Cardiac muscle cell (in vitro differentiated cells and primary cell): ENCODE data around the gene RARRES2. TPM values are rescaled to one million over a fixed set of nuclear protein-coding genes. Genes with fewer than 3 reads are reported as not detected.

Experiments
- DNase-seq, 2 donors: peaks; one replicate each; pipeline versions ENCODE4 v3.0.0 to v3.0.0-alpha.2; 2010 to 2017; ENCODE audit warnings: low read depth in 1 of 2, low spot score in 1 of 2
- H3K27ac ChIP-seq: fragments of 200-600 bp; sonication (generic); 2 replicates; pipeline ENCODE4 v1.5.1; 2016
- H3K27me3 ChIP-seq: fragments of 200-600 bp; sonication (generic); 2 replicates; pipeline ENCODE4 v1.6.0; 2016; ENCODE audit warnings: control low read depth
- H3K36me3 ChIP-seq: fragments of 200-600 bp; sonication (generic); 2 replicates; pipeline ENCODE4 v1.5.1; 2016; ENCODE audit warnings: control low read depth
- H3K4me1 ChIP-seq: fragments of 200-600 bp; sonication (generic); 2 replicates; pipeline ENCODE4 v1.8.1; 2017; ENCODE audit warnings: low read depth, mild to moderate bottlenecking, mixed run types
- H3K4me3 ChIP-seq: fragments of 200-600 bp; sonication (generic); 2 replicates; pipeline ENCODE4 v1.5.1; 2016; ENCODE audit warnings: mild to moderate bottlenecking
- H3K9me3 ChIP-seq: fragments of 200-600 bp; sonication (generic); 2 replicates; pipeline ENCODE4 v1.5.1; 2017; ENCODE audit warnings: low read depth, mild to moderate bottlenecking, control low read depth
- polyA plus RNA-seq: library from polyadenylated mRNA; unstranded; fragments of >200 nt; fragmentation: Nextera tagmentation; extraction: Ambion mirVana; gene quantifications from 2 replicates; pipeline ENCODE4 v1.2.1, GENCODE V29; 2016
- total RNA-seq: library from RNA; depleted of rRNA; stranded (reverse); fragments of >200 nt; gene quantifications from 2 replicates; pipeline ENCODE4 v1.2.3, GENCODE V29; 2016
- TF ChIP-seq, protein P1 (sequence below): IDR thresholded peaks from 2 replicates; pipeline ENCODE4 v1.5.1; 2012; ENCODE audit warnings: low read depth, mild to moderate bottlenecking, low read length

Gene RARRES2
- total and polyA plus RNA-seq, 2 experiments from 2014 or later: 5.5 to 8.3 TPM

GRCh38 chr7:150343225-150343624, 1.8 kb upstream of the RARRES2 start:
- DNase-seq: no peak
- Histone ChIP-seq H3K9me3 (no peaks in the 10 kb centered on the region), H3K4me1 (peaks cover 4% of the 10 kb centered on the region), H3K27ac (no peak overlapping the region), H3K4me3 (no peak overlapping the region), H3K27me3 (peaks cover 42% of the 10 kb centered on the region), H3K36me3 (no peaks in the 10 kb centered on the region)
- TF ChIP-seq, protein P1, sequence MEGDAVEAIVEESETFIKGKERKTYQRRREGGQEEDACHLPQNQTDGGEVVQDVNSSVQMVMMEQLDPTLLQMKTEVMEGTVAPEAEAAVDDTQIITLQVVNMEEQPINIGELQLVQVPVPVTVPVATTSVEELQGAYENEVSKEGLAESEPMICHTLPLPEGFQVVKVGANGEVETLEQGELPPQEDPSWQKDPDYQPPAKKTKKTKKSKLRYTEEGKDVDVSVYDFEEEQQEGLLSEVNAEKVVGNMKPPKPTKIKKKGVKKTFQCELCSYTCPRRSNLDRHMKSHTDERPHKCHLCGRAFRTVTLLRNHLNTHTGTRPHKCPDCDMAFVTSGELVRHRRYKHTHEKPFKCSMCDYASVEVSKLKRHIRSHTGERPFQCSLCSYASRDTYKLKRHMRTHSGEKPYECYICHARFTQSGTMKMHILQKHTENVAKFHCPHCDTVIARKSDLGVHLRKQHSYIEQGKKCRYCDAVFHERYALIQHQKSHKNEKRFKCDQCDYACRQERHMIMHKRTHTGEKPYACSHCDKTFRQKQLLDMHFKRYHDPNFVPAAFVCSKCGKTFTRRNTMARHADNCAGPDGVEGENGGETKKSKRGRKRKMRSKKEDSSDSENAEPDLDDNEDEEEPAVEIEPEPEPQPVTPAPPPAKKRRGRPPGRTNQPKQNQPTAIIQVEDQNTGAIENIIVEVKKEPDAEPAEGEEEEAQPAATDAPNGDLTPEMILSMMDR: no peak

DNA sequence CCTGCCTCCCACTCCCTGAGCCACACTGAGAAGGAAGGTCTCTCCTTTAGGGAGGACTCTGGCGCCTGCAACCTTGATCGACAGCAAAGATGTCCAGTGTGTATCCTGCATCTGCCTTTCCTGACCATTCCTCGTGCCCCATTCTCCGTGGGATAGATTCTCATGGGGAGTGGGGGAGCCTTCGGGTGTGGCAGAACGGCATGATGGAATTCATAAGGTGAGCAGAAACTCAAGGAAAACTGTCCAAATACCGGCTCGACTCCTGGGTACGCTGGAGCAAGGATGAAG, 636 bp upstream of the RARRES2 start:
- TF ChIP-seq, protein P1: no peak
- no peak for DNase-seq
- Histone ChIP-seq H3K9me3 (no peaks in the 10 kb centered on the region), H3K36me3 (no peaks in the 10 kb centered on the region), H3K4me1 (peaks cover 4% of the 10 kb centered on the region), H3K27me3 (peaks cover 42% of the 10 kb centered on the region), H3K4me3 (no peak overlapping the region), H3K27ac (no peak overlapping the region)

DNA sequence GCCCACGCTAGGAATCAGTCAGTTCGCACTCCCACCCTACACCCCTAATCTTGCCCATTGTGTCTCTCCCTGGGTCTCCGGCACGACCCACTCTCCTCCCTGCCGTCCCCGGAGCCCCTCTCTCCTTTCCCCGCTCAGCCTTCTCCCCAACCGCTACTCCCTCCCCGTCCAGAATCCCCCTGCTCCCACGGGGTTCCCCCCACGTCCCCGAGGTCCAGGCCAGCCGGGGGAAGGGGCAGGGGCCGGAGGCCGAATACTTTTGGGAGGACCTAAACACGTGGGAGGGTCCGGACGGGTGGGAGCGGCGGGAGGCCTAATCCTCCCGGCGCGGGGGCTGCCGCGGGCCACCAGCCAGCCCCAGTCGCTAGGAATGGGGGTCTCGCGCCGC, 560 bp downstream of the RARRES2 start:
- DNase-seq: no peak
- Histone ChIP-seq H3K36me3 (no peaks in the 10 kb centered on the region), H3K9me3 (no peaks in the 10 kb centered on the region), H3K27me3 (peaks cover 42% of the 10 kb centered on the region), H3K4me1 (peaks cover 4% of the 10 kb centered on the region), H3K27ac (no peak overlapping the region), H3K4me3 (peak overlapping the region; percentile 0)
- TF ChIP-seq, protein P1: no peak

GRCh38 chr7:150340024-150340749, 1.2 kb downstream of the RARRES2 start:
- Histone ChIP-seq H3K27ac (no peak overlapping the region), H3K27me3 (peaks cover 42% of the 10 kb centered on the region), H3K36me3 (no peaks in the 10 kb centered on the region), H3K4me1 (peaks cover 4% of the 10 kb centered on the region), H3K9me3 (no peaks in the 10 kb centered on the region), H3K4me3 (no peak overlapping the region)
- TF ChIP-seq, protein P1: no peak
- DNase-seq: peak; percentile 59 to 86

DNA sequence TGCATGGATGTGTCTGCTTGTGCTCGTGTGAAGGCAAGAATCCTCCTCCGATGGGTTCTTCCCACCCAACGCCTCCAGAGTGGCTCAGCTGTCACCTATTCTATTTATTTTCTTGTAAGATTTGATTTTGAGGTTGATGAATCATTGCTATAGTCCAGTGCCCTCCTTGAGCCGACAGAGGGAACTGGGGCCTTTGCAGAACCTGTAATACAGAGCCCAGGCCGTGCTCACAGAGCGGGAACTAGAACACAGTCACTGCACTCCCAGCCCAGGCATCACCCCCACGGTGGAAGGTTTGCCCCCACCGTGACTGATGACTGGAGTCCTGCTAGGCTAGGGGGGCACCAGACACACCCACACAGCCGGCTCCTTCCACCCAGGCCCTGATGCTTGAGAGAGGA, 2.0 kb downstream of the RARRES2 start:
- H3K36me3 ChIP-seq: no peaks in the 10 kb centered on the region
- TF ChIP-seq, protein P1: no peak
- DNase-seq: no peak
- no peak overlapping the region for H3K4me3 ChIP-seq
- peaks cover 42% of the 10 kb centered on the region for H3K27me3 ChIP-seq
- H3K4me1 ChIP-seq: peaks cover 4% of the 10 kb centered on the region
- H3K27ac ChIP-seq: no peak overlapping the region
- H3K9me3 ChIP-seq: no peaks in the 10 kb centered on the region
